Activated CD8-positive, alpha-beta memory T cell treated with anti-CD3 and anti-CD28 coated beads, Interleukin-2, amount 50 U/mL, for 1 hour (primary cell): ENCODE data around the gene MTG2.

Experiments
- DNase-seq: peaks from one replicate; pipeline ENCODE4 v3.0.0-alpha.2; 2020; ENCODE audit errors: extremely low read depth

Gene MTG2, protein sequence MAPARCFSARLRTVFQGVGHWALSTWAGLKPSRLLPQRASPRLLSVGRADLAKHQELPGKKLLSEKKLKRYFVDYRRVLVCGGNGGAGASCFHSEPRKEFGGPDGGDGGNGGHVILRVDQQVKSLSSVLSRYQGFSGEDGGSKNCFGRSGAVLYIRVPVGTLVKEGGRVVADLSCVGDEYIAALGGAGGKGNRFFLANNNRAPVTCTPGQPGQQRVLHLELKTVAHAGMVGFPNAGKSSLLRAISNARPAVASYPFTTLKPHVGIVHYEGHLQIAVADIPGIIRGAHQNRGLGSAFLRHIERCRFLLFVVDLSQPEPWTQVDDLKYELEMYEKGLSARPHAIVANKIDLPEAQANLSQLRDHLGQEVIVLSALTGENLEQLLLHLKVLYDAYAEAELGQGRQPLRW

DNA sequence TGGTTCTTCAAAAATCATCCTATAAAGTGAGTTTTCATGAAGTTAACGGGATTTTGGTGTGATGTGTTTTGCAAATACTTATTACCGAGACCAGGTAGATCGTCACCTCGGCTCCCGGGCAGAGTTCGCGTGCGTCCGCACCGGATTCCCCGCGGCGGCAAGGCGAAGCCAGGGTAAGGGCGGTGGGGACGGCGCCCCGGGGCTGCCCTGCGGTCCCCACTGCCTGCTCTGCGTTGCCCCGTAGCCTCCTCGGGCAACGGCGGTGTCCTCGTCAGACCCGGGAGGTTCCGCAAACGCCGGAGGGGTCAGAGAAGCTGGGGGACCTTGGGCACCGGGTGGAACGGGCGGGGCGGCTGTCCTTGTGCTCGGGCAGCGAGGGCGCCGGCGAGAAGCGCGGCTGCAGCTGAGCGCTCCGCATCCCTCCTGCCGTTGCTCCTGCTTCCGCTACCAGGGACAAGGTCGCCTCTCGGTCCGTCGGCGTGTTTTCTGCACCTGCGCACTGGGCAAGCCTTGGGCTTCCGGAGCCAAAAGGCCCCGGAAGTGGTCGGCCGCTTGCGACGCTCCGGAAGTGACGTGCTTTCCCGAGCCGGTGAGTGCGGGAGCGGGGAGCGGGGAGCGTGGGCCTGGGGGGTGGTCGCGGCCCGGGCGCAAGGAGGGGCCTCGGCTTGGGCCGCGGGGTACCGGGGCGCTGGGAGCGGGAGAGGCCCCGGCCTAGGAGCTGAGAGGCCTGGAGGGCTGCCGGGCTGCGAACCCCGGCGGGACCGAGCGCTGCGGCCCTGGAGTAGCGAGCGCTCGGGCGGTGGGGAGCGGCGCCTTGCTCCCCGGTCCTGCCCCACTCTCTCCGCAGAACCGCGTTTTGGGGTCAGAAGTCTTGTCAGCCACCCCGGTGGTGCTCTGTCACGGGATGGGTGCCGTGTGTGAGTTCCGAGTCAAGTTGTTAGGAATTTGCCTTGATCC is at the start of gene MTG2:
MTG2 (plus strand) TSS at position 560 of the 957 bp plus-strand sequence. CDS start 10,393 bp downstream, outside the sequence.
- DNase-seq = peak; percentile 91

DNA sequence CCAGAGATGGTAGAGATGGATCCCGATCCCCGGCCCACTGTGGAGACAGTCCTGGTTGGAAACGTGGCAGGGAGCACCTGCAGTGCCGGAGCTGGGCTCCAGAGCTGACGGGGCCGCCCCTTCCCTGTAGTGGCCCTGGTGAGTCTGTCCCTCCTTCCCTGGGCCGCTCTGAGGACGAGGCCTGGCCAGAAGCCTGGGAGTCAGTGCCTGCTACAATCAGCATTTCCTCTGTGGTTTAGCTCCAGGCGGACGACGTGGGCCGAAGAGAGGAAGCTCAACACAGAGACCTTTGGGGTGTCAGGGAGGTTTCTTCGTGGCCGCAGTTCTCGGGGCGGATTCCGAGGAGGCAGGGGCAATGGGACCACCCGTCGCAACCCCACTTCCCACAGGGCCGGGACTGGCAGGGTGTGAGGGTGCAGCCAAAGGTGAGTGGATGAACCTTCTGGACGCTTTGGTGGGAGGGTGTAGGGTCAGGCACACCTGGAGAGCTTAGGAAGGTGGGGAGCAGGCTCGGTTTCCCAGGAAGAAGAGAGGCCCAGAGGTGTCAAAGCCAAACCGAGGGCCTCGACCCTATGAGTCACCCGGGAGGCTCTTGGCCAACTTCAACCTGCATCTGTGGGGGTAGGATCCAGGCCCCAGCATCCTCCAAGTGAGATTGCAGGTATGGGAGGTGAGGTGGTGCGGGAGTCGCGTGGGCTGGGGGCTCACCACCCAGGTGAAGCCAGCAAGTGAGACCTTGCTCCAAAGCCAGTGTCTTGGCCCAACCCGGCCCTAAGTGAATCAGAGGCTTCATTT is 49.6 kb upstream of the MTG2 start:
- no peak for DNase-seq

- no peak for DNase-seq
Measured at GRCh38 chr20:62133864-62134263, 49.0 kb upstream of the MTG2 start.

- DNase-seq = no peak
Measured at GRCh38 chr20:62134735-62135231, 48.0 kb upstream of the MTG2 start.

GRCh38 chr20:62135573-62136266 is 47.1 kb upstream of the MTG2 start:
- no peak for DNase-seq

GRCh38 chr20:62136283-62137091 is 46.3 kb upstream of the MTG2 start:
- no peak for DNase-seq

DNA sequence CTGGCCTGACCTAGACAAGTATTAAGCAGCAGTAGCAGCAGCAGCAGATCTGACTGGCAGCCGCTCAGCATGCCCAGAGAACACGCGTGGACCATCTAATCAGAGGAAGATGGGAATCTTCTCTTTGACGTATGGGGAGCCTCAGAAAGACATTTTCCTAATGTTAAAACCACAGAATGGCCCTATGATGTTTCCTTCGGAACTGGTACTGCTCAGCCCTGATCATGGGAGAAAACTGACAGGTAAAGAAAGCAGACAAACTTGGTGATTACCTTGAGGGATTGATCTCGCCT is 45.8 kb upstream of the MTG2 start:
- DNase-seq = no peak

- no peak for DNase-seq
Measured at GRCh38 chr20:62137478-62138203, 45.2 kb upstream of the MTG2 start.

DNA sequence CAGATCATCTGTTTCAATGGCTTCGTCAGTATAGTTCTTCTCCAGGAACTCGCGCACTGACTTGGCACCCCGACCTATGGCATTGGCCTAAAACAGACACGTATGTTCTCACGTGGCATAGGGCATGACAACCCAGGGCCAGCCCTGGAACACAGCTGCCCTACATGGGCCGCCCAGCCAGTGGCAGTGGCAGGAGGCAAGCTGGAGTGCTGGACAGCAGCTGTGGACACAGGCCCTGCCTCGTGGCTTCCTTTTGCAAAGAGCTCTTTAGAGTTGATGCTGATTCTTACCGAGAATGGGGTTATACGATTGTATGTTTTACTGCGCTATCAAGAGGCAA is 44.7 kb upstream of the MTG2 start:
- no peak for DNase-seq

DNA sequence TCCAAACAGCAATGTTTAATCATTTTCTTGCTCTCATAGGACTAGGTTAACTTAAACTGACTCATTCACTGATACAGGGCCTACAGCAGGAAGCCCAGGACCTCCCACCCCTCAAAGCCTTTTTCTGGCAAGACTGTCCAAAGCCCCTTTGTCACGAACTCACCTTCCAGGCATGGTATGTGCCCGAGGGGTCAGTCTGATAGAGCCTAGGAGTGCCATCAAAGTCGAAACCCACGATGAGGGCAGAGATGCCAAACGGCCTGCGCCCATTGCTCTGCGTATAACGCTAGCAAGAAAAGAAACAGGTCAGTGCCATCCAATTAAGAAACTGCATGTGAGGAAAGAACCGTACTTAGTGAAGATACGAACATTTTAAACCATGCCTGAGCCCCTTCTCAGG is 43.9 kb upstream of the MTG2 start:
- no peak for DNase-seq

- DNase-seq = no peak
Measured at GRCh38 chr20:62139636-62140035, 43.2 kb upstream of the MTG2 start.

- DNase-seq = no peak
Measured at GRCh38 chr20:62141043-62141396, 41.8 kb upstream of the MTG2 start.

GRCh38 chr20:62141397-62142251 is 41.2 kb upstream of the MTG2 start:
- DNase-seq = no peak

DNA sequence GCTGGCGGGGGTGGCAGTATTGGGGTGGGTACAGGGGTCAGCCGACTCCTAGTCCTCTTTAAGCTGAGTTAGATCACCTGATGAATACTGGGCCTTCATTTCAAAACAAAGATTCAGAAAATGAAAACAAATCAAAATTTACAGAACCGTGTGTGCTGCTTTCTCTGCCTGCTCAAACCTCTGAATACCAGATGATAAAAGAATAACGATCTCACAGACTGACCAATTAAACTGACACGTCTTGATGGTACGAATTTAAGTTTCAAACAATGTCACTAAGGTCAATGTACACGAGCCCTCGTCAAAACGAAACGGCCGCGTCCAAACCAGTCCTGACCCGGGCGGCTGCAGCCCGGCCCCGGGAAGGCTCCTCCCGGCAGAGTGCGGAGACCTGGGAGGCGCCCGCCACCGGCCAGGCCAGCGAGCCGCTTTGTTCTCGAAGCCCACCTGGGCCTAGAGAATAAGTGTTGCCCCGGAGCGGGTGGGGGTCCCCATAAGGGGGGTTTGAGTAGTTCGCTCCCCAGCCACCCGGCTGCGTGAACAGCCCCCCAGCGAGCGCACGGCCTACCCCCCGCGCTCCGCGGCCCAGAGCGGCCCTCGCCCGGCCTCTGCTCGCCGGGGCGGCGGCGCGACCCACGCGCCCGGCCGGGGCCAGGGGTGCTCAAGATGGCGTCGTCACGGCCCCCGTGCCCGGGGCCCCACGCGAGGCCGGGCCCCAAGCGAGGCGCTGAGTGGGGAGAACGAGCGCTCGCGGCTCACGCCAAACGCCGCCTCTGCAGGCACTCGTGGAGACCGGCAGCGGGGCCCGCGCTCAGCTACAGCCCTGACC is 40.4 kb upstream of the MTG2 start:
- DNase-seq = no peak

DNA sequence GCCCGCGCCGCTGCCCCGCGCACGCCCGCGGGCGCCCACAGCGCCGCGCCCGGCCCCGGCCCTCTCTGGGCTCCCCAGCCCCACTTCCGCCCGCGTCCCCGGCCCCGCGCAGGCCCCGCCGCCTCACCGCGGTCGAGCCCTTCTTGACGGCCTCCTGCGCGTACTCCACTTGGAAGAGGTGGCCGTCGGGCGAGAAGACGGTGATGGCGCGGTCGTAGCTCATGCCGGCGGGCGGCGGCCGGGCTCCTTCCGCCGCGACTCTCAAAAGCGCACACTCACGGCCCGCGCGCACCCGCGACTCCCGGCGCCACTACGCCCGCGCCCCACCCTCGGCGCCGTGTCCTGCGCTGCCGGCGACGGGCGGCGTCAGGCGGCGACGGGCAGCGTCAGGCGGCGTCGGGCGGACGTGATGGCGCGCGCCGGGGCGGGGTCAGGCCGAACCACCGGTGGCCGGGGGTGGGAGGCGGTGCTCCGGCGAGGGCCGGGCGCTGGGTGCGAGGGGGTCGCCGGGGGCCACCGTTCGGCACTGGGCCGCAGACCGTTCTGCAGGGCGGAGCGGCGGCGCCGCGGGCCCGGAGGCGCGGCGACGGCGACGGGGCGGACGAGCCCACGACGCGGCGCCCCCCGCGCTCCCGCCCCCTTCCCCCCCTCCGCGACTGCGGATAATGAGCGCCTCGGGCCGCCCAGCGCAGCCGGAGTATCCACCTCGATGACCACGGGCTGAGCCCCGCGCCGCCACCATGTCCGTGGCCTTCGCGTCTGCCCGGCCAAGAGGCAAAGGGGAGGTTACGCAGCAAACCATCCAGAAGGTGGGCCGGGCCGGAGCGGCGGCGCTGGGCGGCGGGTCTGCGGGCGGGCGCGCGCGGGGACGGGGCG is 39.5 kb upstream of the MTG2 start, which contains the start of the genes PSMA7 and SS18L1:
PSMA7 (minus strand) TSS at position 314 of the 876 bp plus-strand sequence; CDS start at position 223, 91 bp downstream.
SS18L1 (plus strand) TSS at position 689 of the 876 bp plus-strand sequence; CDS start at position 741, 52 bp downstream.
- DNase-seq = peak; percentile 44

- no peak for DNase-seq
Measured at GRCh38 chr20:62143957-62144825, 38.6 kb upstream of the MTG2 start.
